A673 (cell line): ENCODE results near the gene TDRD15.

ENCODE experiments used
- CTCF ChIP-seq: fragments of 300-800, 200-600 bp; sonication (generic); conservative IDR thresholded peaks from 2 replicates; pipeline ENCODE4 v1.5.1; 2017; ENCODE audit warnings: low read depth, mild to moderate bottlenecking, antibody characterized with exemption, low read length, moderate library complexity, mixed read lengths
- EZH2 ChIP-seq: fragments of 200-600 bp; sonication (generic); IDR thresholded peaks from 2 replicates; pipeline ENCODE4 v1.6.1; 2017; ENCODE audit warnings: borderline replicate concordance, low read depth, mild to moderate bottlenecking, mixed read lengths, antibody characterized with exemption, low read length; ENCODE audit not compliant: poor library complexity, severe bottlenecking

DNA sequence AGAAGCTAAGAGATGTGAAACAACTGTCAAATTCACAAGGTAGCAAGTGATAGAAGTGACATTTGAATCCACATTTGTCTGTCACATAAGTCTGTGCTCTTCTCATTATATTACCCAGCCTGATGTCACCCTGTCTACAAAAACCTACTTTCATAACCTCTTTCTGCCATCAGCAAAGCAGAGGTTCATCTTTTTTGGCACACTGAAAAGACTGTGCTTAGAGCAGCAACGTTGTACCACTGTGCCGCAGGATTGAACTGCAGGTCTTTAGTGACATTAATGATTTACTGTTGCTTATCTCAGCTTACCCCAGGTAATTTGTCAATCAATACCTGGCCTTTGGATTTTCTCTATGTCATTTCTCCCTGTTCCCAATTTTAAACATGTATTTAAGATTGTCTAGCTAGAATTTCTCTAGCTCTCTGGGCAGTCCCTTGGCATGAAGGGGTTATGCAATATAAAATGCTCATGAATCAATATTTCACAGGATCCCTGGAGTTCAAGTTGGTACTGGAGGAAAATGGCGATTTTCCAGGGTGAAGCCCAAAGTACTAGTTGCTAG lies 31.4 kb upstream of the TDRD15 start:
- TF ChIP-seq CTCF (no peak), EZH2 (no peak)
